PC-3 (cell line): ENCODE results near the gene PPP2R3B. TPM values are rescaled to one million over a fixed set of nuclear protein-coding genes. Genes with fewer than 3 reads are reported as not detected.

ENCODE experiments used
- ATAC-seq: fragments of 200-7000 bp; cut with Tn5 transposase; 2 replicates; pipeline ENCODE4 v1.9.1; 2020; ENCODE audit warnings: mild to moderate bottlenecking, moderate library complexity
- BruUV-seq: library from RNA; stranded (reverse); fragments of 400-500 nt; replicated peaks from 2 replicates; lab custom pipeline; 2021; lab: Mats Ljungman, UMichigan
- CTCF ChIA-PET: fragments of 300-600 bp; sonication (Branson Sonifier 250); formaldehyde crosslinking; loops from one replicate; lab custom pipeline; 2022; ENCODE audit warnings: antibody characterized with exemption; lab: Charles Lee
- POLR2A ChIA-PET: fragments of 300-600 bp; sonication (Branson Sonifier 250); formaldehyde crosslinking; loops from one replicate; lab custom pipeline; 2022; ENCODE audit warnings: antibody characterized with exemption; ENCODE audit not compliant: unreplicated experiment; lab: Charles Lee
- DNase-seq: peaks from one replicate; pipeline ENCODE4 v3.0.0-alpha.2; 2015
- H2AFZ ChIP-seq: fragments of 300-600 bp; sonication (generic); 2 replicates; pipeline ENCODE4 v1.6.0; 2016; ENCODE audit warnings: antibody characterized with exemption, low read length
- H3F3A ChIP-seq: fragments of 300-600 bp; sonication (generic); one replicate; pipeline ENCODE4 v1.6.0; 2017; ENCODE audit warnings: antibody characterized with exemption, low read length, control low read depth, mild to moderate bottlenecking; ENCODE audit not compliant: unreplicated experiment
- H3K27ac ChIP-seq: fragments of 300-600 bp; sonication (generic); 2 replicates; pipeline ENCODE4 v1.5.1; 2016; ENCODE audit warnings: mild to moderate bottlenecking, low read length
- H3K27me3 ChIP-seq: fragments of 300-600 bp; sonication (generic); 2 replicates; pipeline ENCODE4 v1.6.1; 2016; ENCODE audit warnings: low read length, mixed read lengths
- H3K36me3 ChIP-seq: fragments of 300-600 bp; sonication (generic); 2 replicates; pipeline ENCODE4 v1.6.1; 2016; ENCODE audit warnings: low read depth, mixed run types, low read length, mixed read lengths
- H3K4me1 ChIP-seq: fragments of 300-600 bp; sonication (generic); 2 replicates; pipeline ENCODE4 v1.5.1; 2016; ENCODE audit warnings: low read length; ENCODE audit not compliant: insufficient read depth
- H3K4me2 ChIP-seq: fragments of 300-600 bp; sonication (generic); 2 replicates; pipeline ENCODE4 v1.6.0; 2016; ENCODE audit warnings: low read length
- H3K4me3 ChIP-seq: fragments of 300-600 bp; sonication (generic); 2 replicates; pipeline ENCODE4 v1.5.1; 2016; ENCODE audit warnings: mild to moderate bottlenecking, low read length, mixed read lengths
- H3K79me2 ChIP-seq: fragments of 300-600 bp; sonication (generic); 2 replicates; pipeline ENCODE4 v1.6.1; 2017; ENCODE audit warnings: low read length, mixed read lengths
- H3K9ac ChIP-seq: fragments of 300-600 bp; sonication (generic); 2 replicates; pipeline ENCODE4 v1.6.0; 2016; ENCODE audit warnings: mild to moderate bottlenecking, low read length
- H3K9me2 ChIP-seq: fragments of 300-600 bp; sonication (generic); replicated peaks from 2 replicates; pipeline ENCODE4 v1.6.1; 2016; ENCODE audit warnings: mixed run types, low read length, mixed read lengths
- H3K9me3 ChIP-seq: fragments of 300-600 bp; sonication (generic); 2 replicates; pipeline ENCODE4 v1.6.1; 2016; ENCODE audit warnings: low read length, mixed read lengths
- H4K20me1 ChIP-seq: fragments of 300-600 bp; sonication (generic); 2 replicates; pipeline ENCODE4 v1.6.1; 2016; ENCODE audit warnings: low read length, mixed read lengths
- CTCF ChIP-seq: fragments of 300-600 bp; sonication (generic); conservative IDR thresholded peaks from 2 replicates; pipeline ENCODE4 v1.5.1; 2017; ENCODE audit warnings: antibody characterized with exemption, low read depth, mild to moderate bottlenecking, low read length
- EZH2 ChIP-seq: fragments of 300-600 bp; sonication (generic); IDR thresholded peaks from one replicate; pipeline ENCODE4 v1.6.1; 2017; ENCODE audit warnings: antibody characterized with exemption, mild to moderate bottlenecking, low read length; ENCODE audit not compliant: unreplicated experiment
- EZH2phosphoT487 ChIP-seq: fragments of 300-600 bp; sonication (generic); IDR thresholded peaks from 2 replicates; pipeline ENCODE4 v1.6.1; 2018; ENCODE audit warnings: mild to moderate bottlenecking, antibody characterized with exemption, low read length, borderline replicate concordance
- intact Hi-C: fragments of 100-400 bp; cut with micrococcal nuclease; formaldehyde crosslinking; loops from 2 replicates; pipeline ENCODE4 v1.9.0; 2023
- total RNA-seq: library from RNA; depleted of rRNA; stranded (reverse); fragments of >200 nt; gene quantifications from 2 replicates; pipeline ENCODE4 v1.2.3, GENCODE V29; 2014

PPP2R3B gene
- total RNA-seq, 1 experiment from 2014 or later = 35.4 TPM

- Histone ChIP-seq H4K20me1 (no peaks in the 10 kb centered on the region), H3F3A (no peaks in the 10 kb centered on the region), H3K9me3 (no peaks in the 10 kb centered on the region), H3K9me2 (no peaks in the 10 kb centered on the region), H3K4me2 (no peak overlapping the region), H3K4me1 (no peaks in the 10 kb centered on the region), H3K27ac (no peak overlapping the region), H3K79me2 (no peaks in the 10 kb centered on the region), H3K27me3 (no peaks in the 10 kb centered on the region), H3K36me3 (no peaks in the 10 kb centered on the region), H3K4me3 (no peak overlapping the region), H3K9ac (no peak overlapping the region), H2AFZ (no peak overlapping the region)
- DNase-seq (no peak), ATAC-seq (no peak)
- intact Hi-C loops = no loop called here
- POLR2A ChIA-PET = no interaction called here
- no TSS peak for BruUV-seq
- TF ChIP-seq EZH2 (no peak), CTCF (no peak), EZH2phosphoT487 (no peak)
- CTCF ChIA-PET = no interaction called here
These were observed 18.8 kb downstream of the PPP2R3B start for GRCh38 chrX:367866-368265.

DNA sequence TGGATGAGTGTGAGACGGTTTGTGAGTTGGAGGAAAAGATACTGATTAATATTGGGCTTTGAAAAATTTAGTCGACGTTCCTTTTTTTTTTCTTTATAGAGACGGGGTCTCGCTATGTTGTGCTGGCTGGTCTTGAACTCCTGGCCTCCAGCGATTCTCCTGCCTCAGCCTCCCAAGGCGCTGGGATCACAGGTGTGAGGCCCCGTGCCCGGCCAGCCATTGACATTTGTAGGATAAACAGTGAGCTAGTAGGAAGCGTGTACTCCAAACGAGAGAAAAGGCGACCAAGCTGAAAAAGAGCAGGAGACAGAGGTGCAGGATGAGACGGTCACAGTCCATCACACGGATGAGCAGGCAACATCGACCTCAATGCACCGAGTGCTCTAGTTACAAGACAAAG, 19.4 kb downstream of the PPP2R3B start:
- H3K9me3 ChIP-seq = no peaks in the 10 kb centered on the region
- H3K9me2 ChIP-seq = no peaks in the 10 kb centered on the region
- no peak for TF ChIP-seq CTCF
- TF ChIP-seq EZH2 = no peak
- no peak for TF ChIP-seq EZH2phosphoT487
- H3K36me3 ChIP-seq = no peaks in the 10 kb centered on the region
- no peak overlapping the region for H2AFZ ChIP-seq
- H3K4me2 ChIP-seq = no peak overlapping the region
- H3F3A ChIP-seq = no peaks in the 10 kb centered on the region
- H3K27me3 ChIP-seq = no peaks in the 10 kb centered on the region
- POLR2A ChIA-PET = no interaction called here
- CTCF ChIA-PET = no interaction called here
- no peaks in the 10 kb centered on the region for H3K4me1 ChIP-seq
- no peak overlapping the region for H3K27ac ChIP-seq
- no peak for ATAC-seq
- no TSS peak for BruUV-seq
- no peak for DNase-seq
- no peaks in the 10 kb centered on the region for H4K20me1 ChIP-seq
- H3K4me3 ChIP-seq = no peak overlapping the region
- no peaks in the 10 kb centered on the region for H3K79me2 ChIP-seq
- intact Hi-C loops = no loop called here
- H3K9ac ChIP-seq = no peak overlapping the region

DNA sequence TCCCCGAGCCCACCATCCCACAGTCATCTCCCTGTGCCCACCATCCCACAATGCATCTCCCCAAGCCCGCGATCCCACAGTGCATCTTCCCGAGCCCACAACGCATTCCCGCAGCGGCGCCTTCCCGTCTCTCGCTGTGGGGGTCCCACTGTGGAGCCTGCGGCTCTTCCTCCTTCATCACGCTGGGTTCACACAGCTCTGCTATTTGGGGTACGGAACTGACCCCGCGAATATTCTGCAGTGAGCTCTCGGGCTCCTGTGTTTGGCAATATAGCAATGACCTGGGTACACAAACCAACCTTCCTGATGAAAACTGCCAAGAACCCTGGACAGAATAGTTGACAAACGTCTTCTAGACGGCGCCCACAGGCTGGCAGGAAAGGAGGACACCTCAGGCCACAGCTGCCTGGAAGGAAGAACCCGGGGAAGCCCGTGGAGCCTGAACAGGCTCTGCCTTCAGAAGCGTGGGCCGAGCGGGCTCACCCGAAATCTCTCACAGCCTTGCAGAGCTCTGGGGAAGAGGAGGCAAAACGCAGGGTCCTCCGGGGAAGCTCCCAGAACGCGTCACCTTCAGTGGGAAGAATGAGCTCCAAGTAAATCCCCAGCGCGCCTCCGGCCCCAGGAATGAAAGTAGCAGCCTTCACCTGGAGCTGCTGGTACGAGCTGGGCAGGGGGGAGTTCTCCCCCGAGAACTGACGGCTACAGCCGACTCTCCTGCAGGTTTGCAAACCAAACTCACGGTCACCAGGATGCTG, 22.9 kb downstream of the PPP2R3B start:
- H3F3A ChIP-seq = no peaks in the 10 kb centered on the region
- BruUV-seq = no TSS peak
- TF ChIP-seq EZH2phosphoT487 (no peak), CTCF (no peak), EZH2 (no peak)

More for the DNA sequence above, 22.9 kb downstream of the PPP2R3B start:
- DNase-seq (no peak), ATAC-seq (no peak)
- intact Hi-C loops = no loop called here
- Histone ChIP-seq H3K9ac (no peak overlapping the region), H3K9me2 (no peaks in the 10 kb centered on the region), H3K79me2 (no peaks in the 10 kb centered on the region), H3K4me2 (no peak overlapping the region), H3K4me3 (no peak overlapping the region), H3K9me3 (no peaks in the 10 kb centered on the region), H3K36me3 (peaks cover 13% of the 10 kb centered on the region), H3K27me3 (no peaks in the 10 kb centered on the region), H4K20me1 (no peaks in the 10 kb centered on the region), H3K27ac (no peak overlapping the region), H3K4me1 (no peaks in the 10 kb centered on the region), H2AFZ (no peak overlapping the region)
- POLR2A ChIA-PET = no interaction called here
- CTCF ChIA-PET = no interaction called here
